Coronary artery (tissue), 2 donors: ENCODE results near the gene MRPL11.

Experiments
- DNase-seq: peaks from one replicate; pipeline ENCODE4 v3.0.0-alpha.2; 2017; ENCODE audit warnings: low spot score
- H3K27ac ChIP-seq, 2 donors: fragments of 200-600 bp; sonication (generic); one replicate each; pipeline ENCODE4 v1.5.1; 2016 to 2019
- H3K4me3 ChIP-seq: fragments of 200-600 bp; sonication (generic); 2 replicates; pipeline ENCODE4 v1.5.1; 2016; ENCODE audit warnings: mild to moderate bottlenecking, moderate library complexity
- TF ChIP-seq, protein P1 (sequence below): fragments of 200-600 bp; sonication (generic); IDR thresholded peaks from one replicate; pipeline ENCODE4 v1.5.1; 2019; ENCODE audit warnings: antibody characterized with exemption

Gene MRPL11

DNA sequence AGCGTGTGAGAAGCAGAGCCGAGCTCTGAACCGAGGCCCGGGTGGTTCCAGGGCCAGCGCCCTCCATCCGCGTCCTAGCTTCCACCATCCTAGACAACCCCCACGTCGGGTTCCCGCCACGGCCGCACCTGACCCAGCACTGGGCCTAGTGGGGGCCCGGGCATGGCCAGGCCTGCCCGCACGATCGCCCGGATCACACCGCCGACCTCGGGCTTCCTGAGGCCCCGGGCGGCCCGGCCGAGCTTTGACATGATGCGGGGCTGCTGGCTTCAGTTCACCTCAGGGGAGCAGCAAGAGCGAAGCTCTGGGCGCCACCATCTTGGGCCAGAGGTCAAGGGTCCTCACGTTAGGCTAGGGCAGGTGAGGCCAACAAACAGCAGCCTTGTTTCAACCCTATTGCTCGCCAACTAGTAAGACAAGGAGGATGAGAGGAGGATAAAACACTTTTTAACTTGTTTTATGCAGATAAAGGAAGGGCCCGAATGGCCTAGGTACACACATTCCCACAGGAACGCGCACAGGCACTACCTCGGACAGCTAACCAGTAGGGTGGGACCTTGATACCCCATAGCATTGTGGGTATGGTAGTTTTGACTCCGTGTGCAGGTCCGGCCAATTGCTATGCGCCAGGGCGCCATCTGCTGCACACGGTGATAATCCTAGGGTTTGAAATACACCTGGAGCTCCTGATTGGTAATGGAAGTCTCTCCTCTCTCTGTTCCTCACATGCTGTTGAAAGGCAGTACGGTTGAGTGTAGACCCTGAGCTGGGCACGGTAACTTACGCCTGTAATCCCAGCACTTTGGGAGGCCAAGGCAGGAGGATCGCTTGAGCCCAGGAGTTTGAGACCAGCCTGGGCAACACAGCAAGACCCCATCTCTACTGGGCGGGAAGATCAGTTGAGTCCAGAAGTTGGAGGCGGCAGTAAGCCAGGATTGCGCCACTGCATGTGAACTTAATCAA, at the start of gene MRPL11:
TSS of gene MRPL11 (minus strand) at position 345 of the 963 bp plus-strand sequence. CDS start at position 251, 94 bp downstream.
- DNase-seq, result peak; percentile 84
- peak within 1 kb of the TSS; percentile 76 to 80 for H3K27ac ChIP-seq

DNA sequence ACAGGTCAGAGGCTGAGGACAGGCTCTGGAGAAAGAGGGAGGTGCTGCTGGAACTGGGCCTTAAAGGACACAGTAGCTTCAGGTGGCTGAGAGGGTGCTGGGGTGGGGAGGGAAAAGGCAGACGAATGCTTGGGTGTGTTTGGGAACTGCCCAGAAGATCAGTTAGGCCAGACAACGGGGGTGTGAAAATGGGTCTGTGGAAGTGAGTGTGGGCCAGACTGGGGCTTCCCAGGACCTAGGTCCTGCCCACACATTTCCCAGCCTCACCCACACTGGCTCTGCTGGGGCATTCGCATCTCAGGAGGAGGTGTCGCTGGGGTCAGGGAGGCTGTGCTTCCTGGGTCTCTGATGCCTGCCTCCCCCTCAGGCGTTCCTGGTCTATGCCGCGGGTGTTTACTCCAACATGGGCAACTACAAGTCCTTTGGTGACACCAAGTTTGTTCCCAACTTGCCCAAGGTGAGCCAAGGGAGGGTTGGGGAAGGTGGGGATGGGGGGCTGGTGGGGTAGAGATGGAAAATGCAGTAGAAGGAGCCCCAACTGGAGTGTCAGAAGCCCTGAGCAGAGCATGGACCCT, 46.2 kb upstream of the MRPL11 start:
- TF ChIP-seq, protein P1, sequence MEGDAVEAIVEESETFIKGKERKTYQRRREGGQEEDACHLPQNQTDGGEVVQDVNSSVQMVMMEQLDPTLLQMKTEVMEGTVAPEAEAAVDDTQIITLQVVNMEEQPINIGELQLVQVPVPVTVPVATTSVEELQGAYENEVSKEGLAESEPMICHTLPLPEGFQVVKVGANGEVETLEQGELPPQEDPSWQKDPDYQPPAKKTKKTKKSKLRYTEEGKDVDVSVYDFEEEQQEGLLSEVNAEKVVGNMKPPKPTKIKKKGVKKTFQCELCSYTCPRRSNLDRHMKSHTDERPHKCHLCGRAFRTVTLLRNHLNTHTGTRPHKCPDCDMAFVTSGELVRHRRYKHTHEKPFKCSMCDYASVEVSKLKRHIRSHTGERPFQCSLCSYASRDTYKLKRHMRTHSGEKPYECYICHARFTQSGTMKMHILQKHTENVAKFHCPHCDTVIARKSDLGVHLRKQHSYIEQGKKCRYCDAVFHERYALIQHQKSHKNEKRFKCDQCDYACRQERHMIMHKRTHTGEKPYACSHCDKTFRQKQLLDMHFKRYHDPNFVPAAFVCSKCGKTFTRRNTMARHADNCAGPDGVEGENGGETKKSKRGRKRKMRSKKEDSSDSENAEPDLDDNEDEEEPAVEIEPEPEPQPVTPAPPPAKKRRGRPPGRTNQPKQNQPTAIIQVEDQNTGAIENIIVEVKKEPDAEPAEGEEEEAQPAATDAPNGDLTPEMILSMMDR, result no peak
- DNase-seq, result no peak
- H3K27ac ChIP-seq, result no peak overlapping the region
- H3K4me3 ChIP-seq, result no peak overlapping the region

More for the DNA sequence above, at the start of gene MRPL11:
- TF ChIP-seq, protein P1, result peak; percentile 58
- H3K4me3 ChIP-seq, result peak within 1 kb of the TSS; percentile 80

DNA sequence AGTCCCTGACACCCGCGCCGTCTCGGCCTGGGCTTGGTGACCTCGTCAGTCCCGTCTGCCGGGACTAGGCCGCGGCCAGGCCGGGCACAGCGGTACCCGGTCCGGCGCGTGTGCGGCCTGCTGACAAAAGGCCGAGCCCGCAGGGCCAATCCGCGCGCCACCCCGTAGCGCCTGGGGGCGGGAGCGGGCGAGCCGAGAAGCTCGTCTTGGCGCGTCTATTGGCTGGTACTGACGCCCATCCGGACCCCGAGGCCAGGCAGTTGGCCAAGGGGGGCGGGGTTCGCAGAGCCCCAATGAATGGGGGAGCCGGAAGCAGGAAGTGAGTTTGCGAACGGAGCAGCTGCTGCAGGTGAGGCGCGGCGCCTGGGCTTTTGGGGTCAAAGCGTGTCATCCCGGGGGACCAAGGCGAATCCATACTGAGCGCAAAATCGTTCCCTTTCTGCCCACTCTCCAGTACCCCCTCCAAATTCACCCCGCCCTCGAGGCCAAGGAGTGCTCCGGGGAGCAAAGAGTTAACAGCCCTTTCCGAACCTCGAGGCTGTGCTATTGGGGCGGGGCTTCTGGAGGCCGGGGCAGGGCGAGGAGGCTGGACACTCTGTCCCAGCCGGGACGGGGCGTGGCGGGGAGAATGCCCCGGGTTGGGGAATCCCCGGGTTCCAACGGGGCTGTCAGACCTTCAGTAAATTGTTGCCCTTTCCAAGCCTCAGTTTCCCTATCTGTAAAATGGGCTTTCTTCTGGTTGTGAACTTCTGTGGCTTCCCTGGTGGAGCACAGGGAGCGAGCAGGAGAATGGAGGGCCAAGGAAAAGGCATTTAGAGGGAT, 41.7 kb upstream of the MRPL11 start, which contains the start of gene DPP3:
TSS of gene DPP3 (plus strand) at position 318 of the 822 bp plus-strand sequence. CDS start 1,767 bp downstream, outside the sequence.
- DNase-seq, result peak; percentile 99
- TF ChIP-seq, protein P1, result no peak

DNA sequence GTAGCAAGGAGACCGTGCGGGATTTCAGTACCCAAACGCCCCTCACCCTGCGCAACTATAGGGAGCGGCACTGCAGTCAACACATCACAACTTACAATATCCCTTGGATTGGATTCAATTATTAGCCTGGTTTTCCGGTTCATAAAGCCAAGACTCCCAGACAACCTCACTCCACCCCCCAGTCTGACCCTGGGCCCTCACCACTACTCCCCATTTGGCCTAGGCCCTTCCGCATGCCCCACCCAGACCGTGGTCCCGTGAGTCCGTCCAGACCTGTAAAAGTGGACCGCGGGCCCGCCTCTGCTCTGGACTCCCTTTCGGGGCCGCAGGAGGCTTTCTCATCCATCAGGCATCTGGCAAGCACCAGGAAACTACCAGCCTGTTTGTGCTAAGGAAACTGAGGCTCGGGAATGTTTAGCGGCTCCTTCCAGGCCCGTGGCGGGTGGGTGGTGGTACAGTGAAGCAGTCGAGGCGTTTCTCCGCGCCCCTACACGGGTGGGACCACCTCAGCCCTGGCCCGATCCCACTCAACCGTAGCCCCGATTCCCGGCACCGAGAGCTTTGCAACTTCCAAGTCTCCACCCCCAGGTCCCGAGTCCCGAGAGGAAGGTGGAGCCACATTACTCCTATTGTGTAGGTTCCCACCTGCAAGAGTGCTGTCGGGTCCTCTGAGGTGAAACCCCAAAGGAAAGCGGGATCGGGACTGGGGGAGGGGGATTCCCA, 40.9 kb upstream of the MRPL11 start:
- TF ChIP-seq, protein P1, result no peak
- H3K4me3 ChIP-seq, result peak overlapping the region; percentile 84
- peak; percentile 82 for DNase-seq
- H3K27ac ChIP-seq, result peak overlapping the region; percentile 88 to 93

More for the DNA sequence above, 41.7 kb upstream of the MRPL11 start, which contains the start of gene DPP3:
- Histone ChIP-seq H3K27ac (peak within 1 kb of the TSS; percentile 88 to 93), H3K4me3 (peak within 1 kb of the TSS; percentile 84)

DNA sequence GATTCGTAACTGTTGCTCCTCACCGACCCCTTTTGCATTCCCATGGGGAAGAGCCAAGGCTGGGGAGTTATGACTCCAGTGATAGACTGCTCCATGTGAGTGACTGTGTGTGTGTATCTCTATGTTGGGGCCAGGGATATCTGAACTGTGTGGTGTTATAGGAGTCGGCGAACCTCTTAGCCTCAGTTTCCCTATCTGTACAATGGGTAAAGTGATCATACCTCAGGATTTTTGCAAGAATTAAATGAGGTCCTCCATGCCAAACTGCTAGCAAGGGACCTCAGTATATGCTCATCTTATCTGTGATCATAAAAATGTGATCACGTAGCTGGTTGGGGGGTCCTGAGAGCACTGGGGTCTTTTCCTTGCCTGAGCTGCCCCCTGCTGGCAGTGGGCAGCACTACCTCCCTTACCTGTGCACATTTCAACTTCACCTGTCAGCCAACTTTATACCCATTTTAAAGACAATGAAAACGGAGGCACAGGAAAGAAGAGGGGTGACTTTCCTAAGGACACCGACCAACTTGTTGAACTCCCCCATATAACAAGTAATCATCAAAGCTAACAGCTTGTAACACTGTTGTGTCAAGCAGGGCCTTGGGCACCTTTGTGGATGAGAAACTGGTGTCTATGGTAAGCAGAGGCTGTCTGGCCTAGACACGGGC, 40.2 kb upstream of the MRPL11 start:
- no peak for DNase-seq
- Histone ChIP-seq H3K4me3 (peak overlapping the region; percentile 84), H3K27ac (peak overlapping the region; percentile 88 to 93)
- TF ChIP-seq, protein P1, result peak; percentile 49
